OCI-LY7 (cell line): Measurements from ENCODE around the gene PPP1R36.

ENCODE experiments used
- CTCF ChIP-seq: fragments of 200-600 bp; sonication (generic); conservative IDR thresholded peaks from 2 replicates; pipeline ENCODE4 v1.5.1; 2014; ENCODE audit warnings: mild to moderate bottlenecking, antibody characterized with exemption, low read length, moderate library complexity, mixed read lengths
- EZH2phosphoT487 ChIP-seq: fragments of 200-600 bp; sonication (generic); IDR thresholded peaks from 2 replicates; pipeline ENCODE4 v1.6.1; 2018; ENCODE audit warnings: low read depth, borderline replicate concordance, mild to moderate bottlenecking, mixed run types, antibody characterized with exemption, low read length, moderate library complexity, mixed read lengths

- no peak for TF ChIP-seq EZH2phosphoT487
- TF ChIP-seq CTCF = no peak
Measured at GRCh38 chr14:64584190-64584589, 34.4 kb downstream of the PPP1R36 start.
